Bronchial epithelial cell (primary cell): ENCODE measurements around the gene METTL17. TPM values are rescaled to one million over a fixed set of nuclear protein-coding genes. Genes with fewer than 3 reads are reported as not detected.

Source experiments
- DNase-seq: peaks from one replicate; pipeline ENCODE4 v3.0.0-alpha.2; 2010; ENCODE audit warnings: low read depth
- FAIRE-seq: peaks from 2 replicates; lab custom pipeline; 2011; peaks lifted over from hg19 to GRCh38; lab: Jason Lieb, UNC
- H3K27me3 ChIP-seq: 2 replicates; pipeline ENCODE4 v1.5.1; 2011; ENCODE audit warnings: low read length; ENCODE audit not compliant: control insufficient read depth, insufficient read depth
- H3K36me3 ChIP-seq: 2 replicates; pipeline ENCODE4 v1.5.1; 2011; ENCODE audit warnings: low read length; ENCODE audit not compliant: control insufficient read depth, insufficient read depth
- H3K4me3 ChIP-seq: 2 replicates; pipeline ENCODE4 v1.5.1; 2011; ENCODE audit warnings: mild to moderate bottlenecking, low read depth, low read length, control low read depth
- total RNA-seq: library from RNA; depleted of rRNA; stranded (reverse); fragments of >200 nt; gene quantifications from 2 replicates; pipeline ENCODE4 v1.2.1, GENCODE V29; 2014
- TF ChIP-seq, protein P1 (sequence below): IDR thresholded peaks from 2 replicates; pipeline ENCODE4 v1.5.1; 2011; ENCODE audit warnings: mild to moderate bottlenecking, moderate library complexity, low read length, control low read depth, inconsistent platforms; ENCODE audit not compliant: insufficient read depth, severe bottlenecking

The METTL17 gene
- total RNA-seq, 1 donor from 2014 or later, result 56.1 TPM

DNA sequence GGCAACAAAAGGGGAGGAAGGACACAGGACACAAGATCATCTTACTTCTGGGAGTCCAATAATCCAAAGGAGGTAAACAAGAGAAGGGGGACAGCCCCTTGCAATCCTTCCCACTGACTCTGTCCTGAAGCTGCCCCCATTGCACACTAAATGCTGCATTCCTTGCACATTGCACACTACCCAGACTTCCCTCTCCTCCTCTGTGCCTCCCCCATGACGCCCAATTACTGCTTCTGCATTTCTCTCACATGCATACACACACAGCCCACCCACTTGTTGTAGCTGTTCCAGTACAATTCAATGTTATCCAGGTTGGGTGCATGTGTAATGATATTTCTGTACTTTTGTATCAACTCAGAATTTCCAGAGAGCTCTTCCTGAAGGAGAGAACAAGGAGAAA is 29.6 kb downstream of the METTL17 start:
- FAIRE-seq (no peak), DNase-seq (no peak)
- Histone ChIP-seq H3K4me3 (no peak overlapping the region), H3K36me3 (no peaks in the 10 kb centered on the region), H3K27me3 (peaks cover 17% of the 10 kb centered on the region)
- TF ChIP-seq, protein P1, sequence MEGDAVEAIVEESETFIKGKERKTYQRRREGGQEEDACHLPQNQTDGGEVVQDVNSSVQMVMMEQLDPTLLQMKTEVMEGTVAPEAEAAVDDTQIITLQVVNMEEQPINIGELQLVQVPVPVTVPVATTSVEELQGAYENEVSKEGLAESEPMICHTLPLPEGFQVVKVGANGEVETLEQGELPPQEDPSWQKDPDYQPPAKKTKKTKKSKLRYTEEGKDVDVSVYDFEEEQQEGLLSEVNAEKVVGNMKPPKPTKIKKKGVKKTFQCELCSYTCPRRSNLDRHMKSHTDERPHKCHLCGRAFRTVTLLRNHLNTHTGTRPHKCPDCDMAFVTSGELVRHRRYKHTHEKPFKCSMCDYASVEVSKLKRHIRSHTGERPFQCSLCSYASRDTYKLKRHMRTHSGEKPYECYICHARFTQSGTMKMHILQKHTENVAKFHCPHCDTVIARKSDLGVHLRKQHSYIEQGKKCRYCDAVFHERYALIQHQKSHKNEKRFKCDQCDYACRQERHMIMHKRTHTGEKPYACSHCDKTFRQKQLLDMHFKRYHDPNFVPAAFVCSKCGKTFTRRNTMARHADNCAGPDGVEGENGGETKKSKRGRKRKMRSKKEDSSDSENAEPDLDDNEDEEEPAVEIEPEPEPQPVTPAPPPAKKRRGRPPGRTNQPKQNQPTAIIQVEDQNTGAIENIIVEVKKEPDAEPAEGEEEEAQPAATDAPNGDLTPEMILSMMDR, result no peak

DNA sequence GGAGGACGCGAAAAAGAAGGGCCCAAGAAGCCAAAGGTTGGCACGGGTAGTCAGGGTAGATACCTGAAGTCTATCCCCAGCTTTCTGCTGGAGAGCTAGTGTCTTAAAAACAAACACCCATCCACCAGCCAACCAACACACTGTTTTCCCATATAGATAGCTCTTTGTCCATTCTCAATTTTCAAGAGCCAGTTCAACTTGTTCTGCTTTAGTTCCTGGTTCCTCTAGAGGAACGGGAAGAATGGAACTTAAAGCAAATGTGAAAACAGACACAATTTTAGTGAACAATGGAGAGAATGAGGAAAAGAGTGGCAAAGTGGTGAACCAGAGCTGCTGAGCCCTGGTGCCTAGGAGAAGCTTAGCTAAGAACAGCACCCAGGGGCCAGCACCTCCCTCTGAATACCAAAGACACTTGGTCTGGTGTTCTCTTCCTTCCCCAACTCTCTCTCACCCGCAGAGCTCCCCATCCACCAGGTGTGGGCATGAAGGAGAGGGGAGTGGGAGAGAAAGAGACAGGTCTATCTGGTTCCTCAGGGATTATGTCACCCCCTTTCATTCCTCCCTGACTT is 31.3 kb downstream of the METTL17 start:
- no peak for FAIRE-seq
- DNase-seq, result no peak
- Histone ChIP-seq H3K36me3 (no peaks in the 10 kb centered on the region), H3K4me3 (no peak overlapping the region), H3K27me3 (peaks cover 18% of the 10 kb centered on the region)
- TF ChIP-seq, protein P1, result no peak

DNA sequence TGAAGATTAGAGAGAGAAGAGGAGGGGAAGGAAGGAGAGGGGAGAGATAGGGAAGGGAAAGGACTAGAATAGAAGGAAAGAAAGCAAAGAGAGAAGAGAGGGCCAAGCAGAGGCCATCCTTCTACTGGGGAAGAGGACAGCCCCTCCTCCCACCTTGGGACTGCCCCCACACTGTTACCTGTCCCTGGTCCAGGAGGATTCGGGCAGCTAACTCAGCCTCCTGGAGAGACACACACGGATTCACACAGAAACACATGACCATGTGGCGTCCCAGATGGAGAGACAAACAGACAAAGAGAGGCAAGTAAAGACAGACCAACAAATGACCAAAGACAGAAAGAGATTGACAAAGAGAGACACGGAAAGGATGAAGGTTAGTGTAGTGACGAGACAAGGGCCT is 32.9 kb downstream of the METTL17 start:
- DNase-seq, result no peak
- Histone ChIP-seq H3K36me3 (no peaks in the 10 kb centered on the region), H3K4me3 (no peak overlapping the region), H3K27me3 (peaks cover 18% of the 10 kb centered on the region)
- TF ChIP-seq, protein P1, result no peak
- FAIRE-seq, result no peak

DNA sequence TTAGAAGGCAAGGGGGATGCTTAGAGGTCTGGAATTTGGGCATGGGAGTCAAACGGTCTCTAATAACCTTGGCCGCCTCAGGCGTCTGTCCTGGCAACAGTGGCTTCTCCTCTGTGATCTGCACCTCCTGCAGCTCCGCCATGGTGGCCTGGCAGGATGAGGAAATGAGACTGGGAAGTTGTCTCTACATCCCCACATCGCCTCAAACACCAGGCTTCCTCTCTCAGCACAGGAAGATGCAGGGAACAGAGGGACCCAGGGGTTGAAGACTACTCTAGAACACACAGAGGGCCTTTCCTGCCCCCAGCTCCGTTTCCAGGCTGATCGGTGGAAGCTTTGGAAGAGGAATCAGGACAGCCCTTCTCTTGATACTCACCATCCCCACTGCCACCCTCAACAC is 33.4 kb downstream of the METTL17 start:
- H3K36me3 ChIP-seq, result no peaks in the 10 kb centered on the region
- FAIRE-seq (no peak), DNase-seq (no peak)
- H3K27me3 ChIP-seq, result peaks cover 18% of the 10 kb centered on the region
- TF ChIP-seq, protein P1, result no peak
- H3K4me3 ChIP-seq, result no peak overlapping the region

DNA sequence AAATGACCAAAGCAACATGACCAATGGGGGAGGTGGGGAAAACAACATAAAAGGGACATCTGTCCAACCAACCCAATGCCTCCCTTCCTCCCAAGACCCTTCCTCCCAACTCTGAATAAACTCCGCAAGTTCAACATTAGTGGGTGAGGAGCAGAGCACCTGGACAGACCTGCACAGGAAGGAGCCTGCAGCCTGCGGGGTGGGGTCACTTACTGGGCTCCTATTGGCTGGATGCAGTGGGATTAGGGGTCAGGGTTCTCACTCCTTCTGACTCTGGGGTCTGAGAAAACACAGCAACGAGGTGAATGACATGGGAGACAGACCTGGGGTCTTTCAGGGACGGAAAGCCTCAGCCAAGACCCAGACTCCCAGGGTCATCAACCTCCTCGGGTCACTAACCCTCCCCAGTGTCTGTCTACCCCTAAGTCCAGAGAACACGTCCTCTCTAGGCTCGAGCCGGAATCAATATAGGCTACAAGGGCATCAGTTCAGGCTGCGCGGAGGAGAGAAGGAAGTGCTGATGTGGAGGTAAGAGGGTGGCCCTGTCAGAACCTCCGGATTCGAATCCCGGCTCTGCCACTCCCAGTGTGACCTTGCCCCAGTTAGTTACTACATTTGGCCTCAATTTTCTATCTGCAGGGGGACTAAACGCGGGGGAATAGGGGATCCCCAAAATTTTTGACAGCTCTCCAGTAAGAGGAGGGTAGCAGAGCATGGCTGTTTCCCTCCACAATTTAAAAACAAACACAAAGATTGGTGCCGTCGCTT is 34.2 kb downstream of the METTL17 start:
- TF ChIP-seq, protein P1, result no peak
- Histone ChIP-seq H3K4me3 (peak overlapping the region; percentile 46), H3K27me3 (peaks cover 18% of the 10 kb centered on the region), H3K36me3 (no peaks in the 10 kb centered on the region)
- no peak for FAIRE-seq
- no peak for DNase-seq
